HepG2 (cell line): ENCODE results near the gene CHPF. TPM values are rescaled to one million over a fixed set of nuclear protein-coding genes. Genes with fewer than 3 reads are reported as not detected.

Source experiments
- ATAD3A ChIP-seq: sonication (generic); formaldehyde crosslinking; IDR thresholded peaks from 2 replicates; pipeline ENCODE4 v1.4.0; 2020; ENCODE audit warnings: missing genetic modification reagents
- CENPX ChIP-seq: sonication (generic); formaldehyde crosslinking; IDR thresholded peaks from 2 replicates; pipeline ENCODE4 v1.9.0; 2021; ENCODE audit warnings: mild to moderate bottlenecking, missing genetic modification reagents, moderate library complexity
- CTCF ChIP-seq: sonication (generic); formaldehyde crosslinking; IDR thresholded peaks from 2 replicates; pipeline ENCODE4 v1.5.0; 2020; ENCODE audit warnings: mild to moderate bottlenecking, missing genetic modification reagents, moderate library complexity
- DMTF1 ChIP-seq: sonication (generic); formaldehyde crosslinking; IDR thresholded peaks from 2 replicates; pipeline ENCODE4 v1.4.0; 2020; ENCODE audit warnings: mild to moderate bottlenecking, missing genetic modification reagents
- DPF2 ChIP-seq: sonication (generic); formaldehyde crosslinking; IDR thresholded peaks from 2 replicates; pipeline ENCODE4 v1.4.0; 2020; ENCODE audit warnings: mild to moderate bottlenecking, low read depth, missing genetic modification reagents, borderline replicate concordance
- ELK4 ChIP-seq: sonication (generic); formaldehyde crosslinking; IDR thresholded peaks from 2 replicates; pipeline ENCODE4 v1.9.0; 2021; ENCODE audit warnings: missing genetic modification reagents, borderline replicate concordance
- KLF13 ChIP-seq: sonication (generic); formaldehyde crosslinking; IDR thresholded peaks from 2 replicates; pipeline ENCODE4 v1.4.0; 2020; ENCODE audit warnings: mild to moderate bottlenecking, missing genetic modification reagents
- MAFF ChIP-seq: IDR thresholded peaks from 2 replicates; pipeline ENCODE4 v1.6.1; 2011; ENCODE audit warnings: low read depth, low read length, improper control_type of control experiment
- ZBTB38 ChIP-seq: sonication (generic); formaldehyde crosslinking; IDR thresholded peaks from 2 replicates; pipeline ENCODE4 v1.5.1; 2020; ENCODE audit warnings: mild to moderate bottlenecking, missing genetic modification reagents
- ZGPAT ChIP-seq: IDR thresholded peaks from 2 replicates; pipeline ENCODE4 v1.6.1; 2016; ENCODE audit warnings: mild to moderate bottlenecking
- ZIK1 ChIP-seq: sonication (generic); formaldehyde crosslinking; IDR thresholded peaks from 2 replicates; pipeline ENCODE4 v1.5.0; 2020; ENCODE audit warnings: mild to moderate bottlenecking, low read depth, missing genetic modification reagents, borderline replicate concordance
- ZNF10 ChIP-seq: sonication (generic); formaldehyde crosslinking; IDR thresholded peaks from 2 replicates; pipeline ENCODE4 v1.4.0; 2020; ENCODE audit warnings: mild to moderate bottlenecking, low read depth, missing genetic modification reagents, borderline replicate concordance
- ZNF124 ChIP-seq: sonication (generic); formaldehyde crosslinking; IDR thresholded peaks from 2 replicates; pipeline ENCODE4 v1.4.0; 2020; ENCODE audit warnings: missing genetic modification reagents
- ZNF451 ChIP-seq: sonication (generic); formaldehyde crosslinking; IDR thresholded peaks from 2 replicates; pipeline ENCODE4 v1.5.0; 2020; ENCODE audit warnings: mild to moderate bottlenecking, missing genetic modification reagents
- ZNF768 ChIP-seq: sonication (generic); formaldehyde crosslinking; IDR thresholded peaks from 2 replicates; pipeline ENCODE4 v1.4.0; 2020; ENCODE audit warnings: missing genetic modification reagents
- ZNF83 ChIP-seq: sonication (generic); formaldehyde crosslinking; IDR thresholded peaks from 2 replicates; pipeline ENCODE4 v1.4.0; 2020; ENCODE audit warnings: missing genetic modification reagents, mild to moderate bottlenecking, borderline replicate concordance
- ZNF841 ChIP-seq: sonication (generic); formaldehyde crosslinking; IDR thresholded peaks from 2 replicates; pipeline ENCODE4 v1.8.1; 2023; ENCODE audit warnings: missing genetic modification reagents, borderline replicate concordance
- ZSCAN31 ChIP-seq: sonication (generic); formaldehyde crosslinking; IDR thresholded peaks from 2 replicates; pipeline ENCODE4 v1.5.0; 2020; ENCODE audit warnings: low read depth, mild to moderate bottlenecking, missing genetic modification reagents
- polyA plus RNA-seq, 8 experiments: library from polyadenylated mRNA; depleted of rRNA in 3 of 8; stranded (reverse) in 7 of 8; unstranded in 1 of 8; fragments of >200 nt; fragmentation: Illumina TruSeq in 4 of 8; extraction: Trizol in 4 of 8; gene quantifications; 2 replicates each; pipeline versions ENCODE4 v1.2.1 to v1.2.3, GENCODE V29; 2011 to 2016; ENCODE audit warnings: low read depth in 4 of 8, missing spikeins in 1 of 8, mixed read lengths in 1 of 8; ENCODE audit not compliant: insufficient read depth in 1 of 8
- total RNA-seq, 5 experiments: library from RNA; depleted of rRNA; stranded (reverse); fragments of >200 nt; fragmentation: Illumina TruSeq; extraction: Trizol; gene quantifications; 2 replicates each; pipeline ENCODE4 v1.2.3, GENCODE V29; 2016; ENCODE audit warnings: low read depth in 1 of 5
- TF ChIP-seq, protein P1 (sequence below): sonication (generic); formaldehyde crosslinking; IDR thresholded peaks from 2 replicates; pipeline ENCODE4 v1.4.0; 2020; ENCODE audit warnings: missing genetic modification reagents
- TF ChIP-seq, protein P2 (sequence below): sonication (generic); formaldehyde crosslinking; IDR thresholded peaks from 2 replicates; pipeline ENCODE4 v1.8.0; 2022; ENCODE audit warnings: mild to moderate bottlenecking, missing genetic modification reagents, moderate library complexity

CHPF gene
- total and polyA plus RNA-seq, 2 of the 13 experiments (the other 11 are each of a cell fraction or from before 2014, with no cell fraction given), result 79.6 to 111 TPM

GRCh38 chr2:219542931-219543595 is 546 bp downstream of the CHPF start (continued):
- TF ChIP-seq ZNF124, result no peak
- TF ChIP-seq ZNF83, result 0 out of 2 replicates have a peak, but pooled peaks have one; percentile 24
- TF ChIP-seq MAFF, result no peak
- TF ChIP-seq CENPX (CRISPR knock-in tag), result no peak
- no peak for TF ChIP-seq ZNF841
- TF ChIP-seq KLF13 (CRISPR knock-in tag), result no peak
- no peak for TF ChIP-seq CTCF (CRISPR knock-in tag)
- TF ChIP-seq ZBTB38 (CRISPR knock-in tag), result no peak
- TF ChIP-seq ATAD3A, result no peak
- TF ChIP-seq, protein P1, sequence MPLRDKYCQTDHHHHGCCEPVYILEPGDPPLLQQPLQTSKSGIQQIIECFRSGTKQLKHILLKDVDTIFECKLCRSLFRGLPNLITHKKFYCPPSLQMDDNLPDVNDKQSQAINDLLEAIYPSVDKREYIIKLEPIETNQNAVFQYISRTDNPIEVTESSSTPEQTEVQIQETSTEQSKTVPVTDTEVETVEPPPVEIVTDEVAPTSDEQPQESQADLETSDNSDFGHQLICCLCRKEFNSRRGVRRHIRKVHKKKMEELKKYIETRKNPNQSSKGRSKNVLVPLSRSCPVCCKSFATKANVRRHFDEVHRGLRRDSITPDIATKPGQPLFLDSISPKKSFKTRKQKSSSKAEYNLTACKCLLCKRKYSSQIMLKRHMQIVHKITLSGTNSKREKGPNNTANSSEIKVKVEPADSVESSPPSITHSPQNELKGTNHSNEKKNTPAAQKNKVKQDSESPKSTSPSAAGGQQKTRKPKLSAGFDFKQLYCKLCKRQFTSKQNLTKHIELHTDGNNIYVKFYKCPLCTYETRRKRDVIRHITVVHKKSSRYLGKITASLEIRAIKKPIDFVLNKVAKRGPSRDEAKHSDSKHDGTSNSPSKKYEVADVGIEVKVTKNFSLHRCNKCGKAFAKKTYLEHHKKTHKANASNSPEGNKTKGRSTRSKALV (CRISPR knock-in tag), result peak; percentile 63; the same call in 1 of the 2 replicates
- no peak; the same call in 1 of the 2 replicates for TF ChIP-seq ZIK1 (CRISPR knock-in tag)
- TF ChIP-seq DMTF1 (CRISPR knock-in tag), result no peak
- no peak for TF ChIP-seq ELK4 (CRISPR knock-in tag)
- no peak for TF ChIP-seq ZGPAT (CRISPR knock-in tag)
- no peak for TF ChIP-seq ZNF451
- TF ChIP-seq ZNF10 (CRISPR knock-in tag), result no peak
- no peak for TF ChIP-seq DPF2 (CRISPR knock-in tag)
- TF ChIP-seq, protein P2, sequence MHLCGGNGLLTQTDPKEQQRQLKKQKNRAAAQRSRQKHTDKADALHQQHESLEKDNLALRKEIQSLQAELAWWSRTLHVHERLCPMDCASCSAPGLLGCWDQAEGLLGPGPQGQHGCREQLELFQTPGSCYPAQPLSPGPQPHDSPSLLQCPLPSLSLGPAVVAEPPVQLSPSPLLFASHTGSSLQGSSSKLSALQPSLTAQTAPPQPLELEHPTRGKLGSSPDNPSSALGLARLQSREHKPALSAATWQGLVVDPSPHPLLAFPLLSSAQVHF, result no peak
- TF ChIP-seq ZNF768, result peak; percentile 50
- TF ChIP-seq ZSCAN31 (CRISPR knock-in tag), result no peak
